Caki2 (cell line): ENCODE results near the gene SLC6A3. TPM values are rescaled to one million over a fixed set of nuclear protein-coding genes. Genes with fewer than 3 reads are reported as not detected.

Source experiments
- DNase-seq: peaks from one replicate; pipeline ENCODE4 v3.0.0-alpha.2; 2015; ENCODE audit warnings: low read depth
- in situ Hi-C: cut with HindIII; loops from 2 replicates; pipeline ENCODE4 v1.10.0; 2016; ENCODE audit warnings: low sequenced_read_pairs, low pct_unique_long_range_greater_than_20kb, mixed read lengths
- total RNA-seq: library from RNA; depleted of rRNA; stranded (reverse); fragments of >200 nt; shearing (Covaris generic); gene quantifications from 2 replicates; pipeline ENCODE4 v1.2.3, GENCODE V29; 2014; ENCODE audit warnings: low replicate concordance

Gene SLC6A3
- total RNA-seq, 1 experiment from 2014 or later, result not detected

DNA sequence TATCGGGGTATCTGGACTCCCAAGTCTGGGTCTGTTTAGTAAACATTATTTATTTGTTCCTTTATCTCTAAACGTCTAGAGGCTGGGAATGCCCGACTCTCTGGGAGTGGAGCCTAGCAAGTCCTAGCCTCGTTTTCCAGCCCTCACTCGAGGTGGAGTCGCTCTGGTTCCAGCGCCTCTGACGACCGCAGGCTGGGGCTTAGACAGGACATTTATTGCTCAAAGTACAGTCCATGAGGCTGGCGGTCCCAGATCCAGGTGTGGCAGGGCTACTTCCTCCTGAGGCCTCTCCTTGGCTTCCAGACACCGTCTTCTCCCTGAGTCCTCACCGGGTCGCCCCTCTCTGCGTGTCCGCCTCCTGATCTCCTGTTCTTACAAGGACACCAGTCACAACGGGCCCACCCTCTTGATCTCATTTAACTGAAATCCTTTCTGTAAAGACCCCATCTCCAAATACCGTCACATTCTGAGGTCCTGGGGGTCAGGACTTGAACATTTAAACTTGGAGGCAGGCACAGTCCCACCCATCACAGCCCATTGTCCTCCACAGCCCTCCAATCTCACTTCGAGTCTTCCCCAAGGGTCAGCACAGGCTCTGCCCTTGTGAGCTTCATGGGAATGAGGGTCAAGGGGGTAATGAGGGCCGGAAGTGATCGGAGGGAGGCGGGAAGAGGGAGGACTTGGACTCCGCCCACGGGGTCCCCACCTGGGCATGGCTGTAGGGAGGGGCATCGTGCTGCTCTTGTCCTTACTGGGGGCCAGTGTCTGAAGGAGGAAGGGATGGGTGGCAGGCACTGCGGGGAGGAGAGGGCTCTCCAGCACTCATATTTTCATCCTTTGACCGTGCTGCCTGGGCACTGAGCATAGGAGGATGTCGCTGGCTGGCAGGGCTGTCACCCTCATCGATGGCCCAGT, 88.1 kb downstream of the SLC6A3 start:
- in situ Hi-C loops, result no loop called here

DNA sequence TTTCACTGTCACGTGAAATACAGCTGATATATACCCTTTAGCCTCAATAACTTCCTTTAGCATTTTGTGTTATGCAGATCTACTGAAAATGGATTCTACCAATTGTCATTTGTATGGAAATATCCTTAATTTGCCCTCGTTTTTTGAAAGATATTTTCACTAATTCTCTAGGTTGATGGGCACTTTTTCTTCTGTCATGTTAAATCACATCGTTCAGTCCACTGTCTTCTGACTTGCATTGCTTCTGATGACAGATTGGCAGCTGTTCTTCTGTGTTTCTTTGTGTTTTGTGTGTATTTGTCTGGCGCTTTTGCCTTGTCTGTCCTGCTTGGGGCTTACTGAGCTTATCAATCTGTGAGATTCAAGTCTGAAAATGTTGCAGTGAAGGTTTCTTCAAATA, 90.7 kb downstream of the SLC6A3 start:
- in situ Hi-C loops, result no loop called here
- no peak for DNase-seq

More for the DNA sequence above, 88.1 kb downstream of the SLC6A3 start:
- no peak for DNase-seq

DNA sequence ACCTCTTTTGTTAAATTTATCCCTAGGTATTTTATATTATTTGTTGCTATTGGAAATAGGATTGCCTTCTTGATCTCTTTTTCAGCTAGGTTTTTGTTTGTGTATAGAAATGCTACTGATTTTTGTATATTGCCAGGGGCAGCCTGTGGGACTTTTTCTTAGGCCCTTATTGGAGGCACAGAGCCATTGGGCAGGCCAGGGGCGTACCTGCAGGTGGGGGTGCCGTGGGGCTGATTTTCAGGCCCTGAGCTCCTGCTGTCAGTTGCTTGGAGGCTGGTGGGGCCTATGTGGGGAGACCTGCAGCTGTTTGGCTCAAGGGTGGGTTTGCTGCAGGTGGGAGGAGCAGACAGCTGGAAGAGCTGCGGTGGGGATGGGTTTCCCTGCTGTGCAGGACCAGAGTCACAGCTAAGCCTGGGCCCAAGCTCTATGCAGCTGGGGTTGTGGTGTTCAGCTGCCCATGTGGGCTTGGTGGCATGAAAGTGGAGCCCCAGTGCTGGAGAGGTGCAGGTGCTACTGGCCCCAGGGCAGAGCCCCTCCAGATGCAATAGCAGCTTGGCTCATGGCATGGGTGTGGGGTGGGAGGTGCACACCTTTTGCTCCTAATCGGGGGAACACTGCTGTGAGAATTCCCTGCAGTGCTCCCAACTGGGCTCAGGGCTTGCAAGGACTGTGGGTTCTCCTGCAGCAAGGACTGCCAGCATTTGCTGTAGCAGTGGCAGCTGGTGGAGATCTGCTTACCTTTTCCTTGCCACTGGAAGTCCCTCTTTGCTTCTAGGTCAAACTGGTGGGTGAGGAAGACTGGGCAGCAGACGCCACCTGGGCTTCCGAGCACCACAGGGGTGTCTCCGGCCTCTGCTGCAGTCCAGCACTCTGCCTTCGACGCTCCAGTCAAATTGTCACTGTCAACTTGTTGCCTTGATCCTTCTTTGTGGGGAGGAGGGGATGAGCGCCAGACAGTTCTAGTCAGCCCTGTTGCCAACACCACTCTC, 92.7 kb downstream of the SLC6A3 start:
- in situ Hi-C loops, result no loop called here
- no peak for DNase-seq

DNA sequence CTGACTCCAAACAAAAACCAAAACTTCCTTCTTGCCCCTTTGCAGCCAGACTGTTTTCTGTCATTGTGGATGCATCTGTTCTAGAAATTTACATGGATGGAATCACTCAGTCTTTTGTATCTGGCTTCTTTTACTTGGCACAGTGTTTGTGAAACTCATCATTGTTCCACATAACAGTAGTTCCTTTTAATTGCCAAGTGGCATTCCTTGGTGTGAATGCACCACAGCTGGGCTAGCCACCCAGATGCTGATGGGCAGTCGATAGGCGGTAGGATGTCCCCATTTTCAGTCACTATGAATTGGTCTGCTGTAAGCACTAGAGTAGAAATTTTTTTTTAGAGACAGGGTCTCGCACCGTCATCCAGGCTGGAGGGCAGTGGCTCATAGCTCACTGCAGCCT, 94.1 kb downstream of the SLC6A3 start:
- in situ Hi-C loops, result no loop called here

DNA sequence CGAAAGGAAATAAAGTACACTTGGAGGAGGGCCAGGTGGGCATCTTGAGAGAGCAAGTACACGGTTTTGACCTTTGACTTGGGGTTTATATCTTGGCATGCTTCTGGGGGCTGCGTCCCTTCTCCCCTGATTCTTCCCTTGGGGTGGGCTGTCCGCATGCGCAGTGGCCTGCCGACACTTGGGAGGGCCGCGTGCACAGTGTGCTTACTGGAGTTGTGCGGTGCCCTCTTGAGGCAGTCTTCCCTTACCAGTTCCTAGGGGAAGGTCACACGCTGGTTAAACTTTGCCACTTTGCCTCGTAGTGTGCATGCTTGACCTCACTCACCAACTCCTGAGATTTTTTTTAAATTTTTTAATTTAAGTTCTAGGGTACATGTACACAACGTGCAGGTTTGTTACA, 96.0 kb downstream of the SLC6A3 start:
- no peak for DNase-seq
- in situ Hi-C loops, result no loop called here

More for the DNA sequence above, 94.1 kb downstream of the SLC6A3 start:
- DNase-seq, result no peak

DNA sequence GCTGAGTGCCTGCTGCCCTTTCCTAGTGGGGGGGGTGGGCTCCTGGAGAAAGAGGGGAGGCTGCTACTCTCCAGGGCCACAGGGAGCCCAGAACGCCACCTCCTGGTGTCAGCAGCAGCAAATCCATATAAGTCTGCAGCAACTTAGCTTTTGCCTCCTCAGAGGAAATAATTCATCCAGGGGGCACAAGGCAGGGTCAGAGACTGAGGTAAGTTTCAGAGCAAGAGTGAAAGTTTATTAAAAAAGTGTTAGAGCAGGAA, 96.3 kb downstream of the SLC6A3 start:
- in situ Hi-C loops, result no loop called here
- no peak for DNase-seq

DNA sequence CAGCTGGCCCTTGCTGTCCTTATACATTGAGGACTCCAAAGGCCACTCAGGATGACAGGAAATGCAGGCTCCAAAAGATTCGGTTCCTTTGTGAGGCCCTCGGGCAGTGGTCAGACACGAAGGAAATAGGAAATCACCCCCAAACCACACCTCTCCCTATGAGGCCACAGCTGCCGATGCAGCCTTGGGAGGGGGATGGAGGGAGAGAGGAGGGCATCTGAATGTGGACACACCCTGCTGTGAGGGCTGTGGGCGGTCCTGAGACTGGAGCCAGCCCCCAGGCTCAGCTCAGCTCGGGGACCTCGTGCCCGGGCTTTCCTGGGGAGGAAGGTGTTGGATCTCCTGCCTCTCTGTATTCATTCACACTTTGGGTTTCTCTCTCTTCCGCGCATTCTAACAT, 97.7 kb downstream of the SLC6A3 start:
- DNase-seq, result no peak
- in situ Hi-C loops, result no loop called here

DNA sequence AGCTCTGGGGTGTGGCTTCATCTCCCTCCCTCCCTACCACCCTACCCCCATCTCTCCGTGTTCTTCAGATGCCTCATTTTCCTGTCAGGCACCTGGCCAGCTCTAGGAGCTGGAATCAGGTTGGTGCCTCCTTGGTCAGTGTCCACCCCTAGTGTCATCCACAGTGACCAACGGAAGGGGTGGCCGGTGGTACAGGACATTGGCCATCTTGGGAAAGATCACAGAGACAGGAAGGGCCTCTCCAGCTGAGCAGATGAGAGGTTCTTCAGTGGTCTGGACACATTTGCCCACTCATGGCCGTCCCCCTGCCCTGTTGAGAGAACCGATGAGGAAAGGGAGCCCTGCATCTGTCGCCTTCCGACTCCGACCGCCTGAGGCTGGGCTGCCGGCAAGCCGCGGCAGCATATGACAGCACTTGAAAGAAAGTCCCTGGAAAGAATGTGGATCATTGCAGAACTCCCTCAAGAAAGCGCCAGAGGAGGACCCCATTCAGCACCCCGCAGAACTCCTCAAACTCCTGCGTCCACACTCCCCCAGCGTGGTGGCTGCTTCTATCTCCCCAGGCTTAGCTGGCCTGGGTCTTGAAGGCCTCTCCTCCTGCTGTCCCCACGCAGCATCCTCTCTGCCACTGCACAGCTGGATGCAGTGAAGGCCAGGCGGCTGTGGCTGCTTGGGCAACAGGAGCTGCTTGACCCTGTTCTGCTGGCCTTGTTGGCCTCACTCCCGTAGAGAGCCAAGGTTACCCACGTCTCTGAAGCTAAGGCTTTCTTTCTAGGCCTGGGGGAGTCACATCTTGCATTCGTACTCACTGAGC, 98.4 kb downstream of the SLC6A3 start:
- in situ Hi-C loops, result no loop called here
- DNase-seq, result no peak

DNA sequence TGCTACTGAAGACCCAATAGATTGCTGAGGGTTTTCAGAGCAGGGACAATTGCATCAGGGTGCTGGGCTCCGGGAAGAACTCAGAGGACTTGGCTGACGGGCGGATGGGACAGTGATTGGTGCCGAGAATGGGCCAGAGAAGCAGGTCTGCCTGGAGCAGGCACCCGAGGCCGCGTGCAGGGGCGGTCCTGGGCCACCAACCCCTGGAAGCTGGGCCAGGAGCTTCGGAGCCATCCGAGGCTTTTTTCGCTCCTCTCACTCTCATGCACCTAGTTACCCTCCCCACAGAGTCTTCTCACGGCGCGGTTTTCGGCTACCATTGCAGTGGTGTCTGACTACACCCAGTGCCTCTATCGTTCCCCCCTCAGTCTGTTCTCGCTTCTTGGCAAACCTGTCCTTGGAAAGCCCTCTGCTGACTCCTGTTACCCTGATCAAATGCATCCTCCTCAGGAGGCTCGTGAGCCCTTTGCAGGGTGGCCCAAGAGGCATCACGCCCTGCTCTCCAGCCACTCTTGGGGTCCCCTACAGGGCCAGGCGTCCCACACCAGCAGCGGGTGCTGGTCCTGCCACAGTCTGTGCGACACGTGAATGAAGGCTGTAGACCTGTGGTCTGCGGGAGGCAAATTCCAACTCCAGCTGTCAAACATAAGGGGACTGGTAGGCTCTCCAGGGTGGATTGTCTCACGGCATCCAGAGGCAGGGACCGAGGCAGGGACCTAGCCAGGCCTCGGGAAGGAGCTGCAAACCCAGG, 99.2 kb downstream of the SLC6A3 start:
- no peak for DNase-seq
- in situ Hi-C loops, result no loop called here

DNA sequence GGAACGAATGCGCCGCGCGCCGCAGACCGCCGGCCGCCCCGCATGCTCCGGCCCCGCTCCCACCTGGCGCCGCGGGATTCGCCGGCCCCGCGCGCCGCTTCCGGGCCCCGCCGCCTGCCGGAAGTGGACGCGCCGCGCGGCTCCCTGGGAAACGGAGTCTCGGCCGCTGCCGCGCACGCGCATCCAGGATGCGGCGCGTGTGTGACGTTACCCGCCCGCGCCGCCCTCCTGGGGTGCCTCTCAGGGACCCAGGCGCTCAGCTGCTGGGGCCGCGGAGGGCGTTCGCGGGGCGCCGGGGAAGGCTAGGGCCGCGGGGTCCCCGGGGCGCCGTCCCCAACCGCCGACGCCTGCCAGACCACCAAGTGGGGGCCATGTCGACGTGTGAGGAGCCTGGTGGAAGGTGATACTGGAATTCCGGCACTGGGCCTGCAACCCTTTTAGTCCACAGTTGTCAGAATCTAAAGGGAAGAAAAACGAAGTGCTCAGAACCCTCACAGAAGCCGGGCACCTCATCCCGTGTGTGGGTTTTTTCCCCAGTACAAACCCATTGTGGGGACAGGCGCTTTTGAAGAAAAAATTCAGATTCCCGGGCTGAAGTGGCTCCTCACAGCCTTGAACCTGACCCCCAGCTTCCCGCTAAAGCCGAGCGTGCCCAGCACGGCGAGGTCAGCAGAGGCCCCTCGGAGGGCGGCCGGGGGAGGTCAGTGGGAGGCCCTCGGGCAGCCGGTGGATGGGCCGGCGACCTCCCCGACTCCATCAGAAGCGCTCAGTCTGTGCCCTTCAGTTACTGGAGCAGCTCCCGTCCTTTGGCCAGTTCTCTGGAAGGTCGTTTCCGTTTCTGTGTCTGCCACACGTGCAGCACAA, 100.0 kb downstream of the SLC6A3 start, which contains the start of gene CLPTM1L:
CLPTM1L (minus strand) TSS at position 125 of the 864 bp plus-strand sequence. CDS start 258 bp downstream, outside the sequence.
- DNase-seq, result peak; percentile 76
- in situ Hi-C loops, result no loop called here

DNA sequence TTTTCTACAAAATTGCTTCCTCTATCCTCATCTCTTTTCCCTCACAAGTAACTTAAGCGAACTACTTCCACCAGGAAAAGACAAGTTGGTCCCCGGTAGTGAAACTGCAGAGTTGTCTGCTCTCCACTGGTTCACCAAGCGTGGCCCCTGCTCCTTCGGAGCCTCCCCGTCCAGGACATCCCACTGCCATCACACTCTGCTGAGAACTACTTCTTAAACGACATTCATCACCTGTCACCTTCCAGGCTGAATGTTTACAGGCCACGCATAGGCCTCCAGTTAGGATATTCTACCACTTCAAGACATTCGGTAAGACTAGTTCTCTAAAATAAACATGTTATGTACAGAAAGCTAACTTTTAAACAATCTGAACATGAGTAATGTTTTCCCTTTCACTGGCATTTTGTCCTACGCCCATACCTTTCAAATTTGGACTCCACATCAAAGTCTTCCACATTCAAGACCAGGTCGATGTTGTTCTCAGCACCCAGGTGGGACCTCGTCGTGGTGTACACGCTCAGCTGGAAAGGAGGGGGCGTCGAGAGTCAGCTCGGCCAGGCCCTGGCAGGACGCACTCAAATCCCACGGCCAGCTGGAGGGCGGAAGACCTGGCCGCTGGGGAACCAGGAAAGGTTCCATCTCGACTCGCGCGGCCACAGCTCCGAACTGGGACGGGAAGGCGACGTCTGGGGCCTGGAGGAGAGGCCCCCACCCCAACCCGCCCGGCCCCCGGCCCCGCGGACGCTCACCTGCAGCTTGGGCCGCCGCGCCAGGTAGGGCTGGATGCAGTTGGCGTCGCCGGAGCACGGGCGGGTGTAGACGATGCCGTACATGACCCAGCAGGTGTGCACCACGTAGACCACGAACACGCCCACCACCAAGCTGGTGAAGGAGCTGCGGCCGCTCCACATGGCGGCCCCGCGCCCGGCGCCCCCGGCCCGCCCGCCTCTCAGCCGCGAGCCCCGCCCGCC, 101.0 kb downstream of the SLC6A3 start:
- no peak for DNase-seq
- in situ Hi-C loops, result no loop called here

DNA sequence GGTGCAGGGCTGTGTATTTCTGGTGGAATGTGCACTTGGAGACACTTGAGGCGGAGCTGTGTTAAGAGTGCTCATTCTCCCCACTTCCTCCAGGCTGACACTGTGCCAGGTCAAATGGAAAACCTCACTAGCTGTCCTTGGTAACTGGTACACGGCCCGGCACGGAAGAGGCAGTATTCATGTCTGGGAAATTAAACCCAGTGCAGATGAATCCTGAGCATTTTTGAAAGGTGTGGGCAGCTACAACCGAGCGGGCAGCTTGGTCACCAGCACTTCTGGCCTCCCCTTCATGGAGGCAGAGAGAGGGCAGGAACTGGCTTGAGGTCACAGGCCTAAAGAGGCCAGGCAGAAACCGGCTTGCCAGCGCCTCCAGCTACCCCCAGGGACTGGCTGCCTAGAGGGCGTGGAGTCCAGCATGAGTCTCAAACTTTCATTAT, 101.9 kb downstream of the SLC6A3 start:
- DNase-seq, result no peak
- in situ Hi-C loops, result no loop called here
